GM18508 (cell line): Measurements from ENCODE around the gene COL23A1.

Source experiments
- ATAC-seq: cut with Tn5 transposase; IDR thresholded peaks from one replicate; pipeline ENCODE4 v1.9.1; 2021; ENCODE audit warnings: moderate number of reproducible peaks; ENCODE audit not compliant: insufficient read depth, unreplicated experiment

COL23A1 gene

GRCh38 chr5:178466342-178466741 is 123.9 kb downstream of the COL23A1 start:
- ATAC-seq = no peak

DNA sequence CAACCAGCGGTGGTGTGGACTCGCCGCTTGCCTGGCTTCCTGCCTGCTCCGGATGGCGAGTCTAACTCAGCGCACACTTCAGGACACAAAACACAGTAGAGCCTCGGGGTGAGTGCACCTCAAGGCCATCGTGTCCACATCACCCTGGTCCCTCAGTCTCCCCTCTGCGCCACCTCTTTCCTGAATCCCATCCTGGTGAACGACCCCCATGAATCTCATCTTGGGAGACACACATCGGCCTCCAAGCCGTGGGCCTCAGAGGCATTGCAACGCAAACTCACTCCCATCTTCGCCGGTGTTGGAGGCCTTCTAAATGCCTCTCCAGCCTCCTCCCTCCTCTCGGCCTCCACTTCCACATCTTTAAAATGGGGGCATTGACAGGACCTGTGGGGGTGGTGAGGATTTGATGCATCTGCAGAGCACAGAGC is 124.3 kb downstream of the COL23A1 start:
- no peak for ATAC-seq

DNA sequence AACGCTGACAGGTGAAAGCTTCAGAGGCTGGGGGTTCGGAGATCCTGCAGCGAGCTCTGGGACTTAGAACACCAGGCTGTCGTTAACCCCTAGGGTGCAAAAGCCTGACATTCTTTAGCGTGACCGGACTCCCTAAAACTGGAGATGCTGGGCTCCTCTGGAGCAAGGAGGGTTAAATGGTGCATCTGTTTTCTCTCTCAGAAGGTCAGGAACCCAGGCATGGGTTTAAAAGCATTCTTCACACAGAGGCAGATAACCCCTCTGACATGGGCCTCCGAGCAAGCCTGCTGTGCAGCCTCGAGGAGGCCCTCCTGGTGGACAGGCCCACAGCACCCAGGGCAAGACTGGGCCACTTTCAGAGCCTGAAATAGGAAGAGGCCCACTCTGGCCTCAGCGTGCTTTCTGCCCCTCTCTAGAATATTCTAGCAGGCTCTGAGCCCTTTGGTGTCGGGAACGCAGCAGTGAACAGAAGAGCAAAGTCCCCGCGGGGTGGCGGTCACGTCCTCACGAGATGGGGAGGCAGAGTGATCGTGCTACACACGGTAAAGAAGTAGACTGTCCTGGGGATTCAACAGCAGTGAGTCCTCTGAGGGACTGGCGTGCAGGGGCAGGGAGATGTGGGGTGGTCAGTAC is 124.8 kb downstream of the COL23A1 start:
- no peak for ATAC-seq

- no peak for ATAC-seq
Observed at GRCh38 chr5:178464431-178465048, 125.7 kb downstream of the COL23A1 start.

- ATAC-seq = no peak
Observed at GRCh38 chr5:178463321-178464155, 126.7 kb downstream of the COL23A1 start.

GRCh38 chr5:178462816-178463215 is 127.4 kb downstream of the COL23A1 start:
- ATAC-seq = no peak

- ATAC-seq = no peak
Observed at GRCh38 chr5:178462076-178462475, 128.1 kb downstream of the COL23A1 start.

DNA sequence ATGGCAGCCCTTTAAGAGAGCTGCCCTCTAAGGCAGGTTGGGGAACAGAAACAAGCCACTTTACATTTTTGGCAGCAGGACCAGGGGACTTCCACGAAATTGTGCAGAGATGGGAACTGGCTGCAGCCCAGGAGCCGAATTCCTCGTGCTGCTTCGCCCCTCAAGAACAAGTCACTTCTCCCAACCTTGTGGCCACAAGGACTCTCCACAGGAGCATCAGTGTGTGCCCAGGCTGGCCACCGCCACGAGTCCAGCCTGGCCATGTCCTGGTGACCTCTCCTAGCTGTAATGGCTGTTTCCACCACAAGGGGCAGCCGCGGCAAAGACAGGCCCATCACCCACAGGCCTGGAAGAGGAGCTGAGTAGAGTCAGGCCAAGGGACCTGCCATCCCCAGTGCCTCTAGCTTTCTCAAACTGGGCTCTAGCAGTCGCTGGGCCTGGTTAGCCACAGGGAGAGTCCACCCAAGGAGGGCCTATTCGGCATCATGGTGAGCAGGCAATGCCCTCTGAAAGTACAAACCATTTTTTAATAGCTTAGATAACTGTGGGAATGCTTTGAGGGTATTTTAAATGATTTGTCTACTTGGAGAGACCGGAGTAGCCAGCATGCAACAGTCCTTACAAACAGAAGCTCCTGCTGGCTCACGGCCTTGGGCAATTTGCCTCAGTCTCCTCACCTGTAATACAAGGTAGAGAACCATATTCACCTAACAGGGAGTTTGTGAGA is 129.0 kb downstream of the COL23A1 start:
- no peak for ATAC-seq

- ATAC-seq = no peak
Observed at GRCh38 chr5:178460598-178460997, 129.6 kb downstream of the COL23A1 start.

- ATAC-seq = no peak
Observed at GRCh38 chr5:178460174-178460573, 130.0 kb downstream of the COL23A1 start.

GRCh38 chr5:178458140-178458539 is 132.1 kb downstream of the COL23A1 start:
- ATAC-seq = no peak

DNA sequence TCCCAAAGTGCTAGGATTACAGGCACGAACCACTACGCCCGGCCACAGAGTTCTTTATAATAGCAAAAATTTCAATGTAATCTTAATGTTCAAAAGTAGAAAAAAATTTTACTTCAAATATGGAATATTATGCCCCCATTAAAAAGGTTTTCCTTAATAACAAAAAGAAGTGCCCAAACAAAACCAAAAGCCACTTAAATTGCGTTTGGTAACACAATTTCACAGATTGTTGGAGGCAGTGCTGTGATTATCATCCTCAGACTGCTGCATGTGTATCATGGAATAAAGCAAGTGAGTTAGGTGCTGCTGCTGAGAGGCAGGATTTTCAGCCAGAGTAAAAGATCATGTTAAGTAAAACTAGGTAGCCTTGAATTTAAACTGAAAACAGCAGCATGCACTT is 132.7 kb downstream of the COL23A1 start:
- ATAC-seq = no peak

GRCh38 chr5:178455480-178455835 is 134.7 kb downstream of the COL23A1 start:
- no peak for ATAC-seq

GRCh38 chr5:178454821-178455479 is 135.2 kb downstream of the COL23A1 start:
- ATAC-seq = no peak

DNA sequence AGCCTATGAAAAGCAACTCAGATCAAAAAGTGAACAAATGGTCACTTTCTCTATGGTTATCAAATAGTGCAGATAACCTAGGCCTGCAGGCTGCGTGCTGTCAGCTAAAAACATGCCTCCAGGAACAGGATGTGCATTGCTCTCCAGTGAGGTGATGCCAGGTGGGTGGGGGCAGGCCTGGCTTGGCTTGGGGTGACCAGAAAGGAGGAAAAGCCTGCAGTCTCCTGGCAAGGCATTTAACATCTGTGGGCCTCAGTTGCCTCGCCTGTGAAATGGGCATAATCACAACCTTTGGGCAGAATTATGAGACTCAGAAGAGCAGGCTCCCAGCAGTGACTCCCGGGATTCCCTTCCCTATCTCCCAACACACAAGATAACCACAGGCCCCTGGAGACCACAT is 135.9 kb downstream of the COL23A1 start:
- no peak for ATAC-seq

DNA sequence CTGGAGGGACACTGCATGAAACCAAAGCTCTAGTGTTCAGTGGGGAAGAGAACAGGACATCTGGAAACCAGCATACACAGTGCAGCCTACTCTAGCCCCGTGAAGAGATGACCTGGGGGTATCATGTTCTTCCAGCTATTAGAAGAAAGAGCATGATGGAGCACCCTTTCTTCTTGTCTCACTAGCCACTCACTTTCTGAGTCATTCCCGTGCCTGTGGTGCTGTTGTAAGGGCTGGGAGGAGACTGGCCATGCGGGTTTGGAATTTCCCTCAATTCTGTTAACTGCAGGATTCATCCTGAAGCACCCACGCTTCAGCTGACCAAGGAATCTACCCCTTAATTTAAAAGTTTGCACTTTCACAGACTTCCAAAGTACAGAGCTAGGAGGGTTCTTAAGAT is 137.0 kb downstream of the COL23A1 start:
- ATAC-seq = no peak

- no peak for ATAC-seq
Observed at GRCh38 chr5:178450121-178451028, 139.8 kb downstream of the COL23A1 start.

- ATAC-seq = no peak
Observed at GRCh38 chr5:178449163-178450070, 140.8 kb downstream of the COL23A1 start.
